PC-9 (cell line): Measurements from ENCODE around the gene ATP1A2. TPM values are rescaled to one million over a fixed set of nuclear protein-coding genes. Genes with fewer than 3 reads are reported as not detected.

Experiments used
- BruUV-seq: library from RNA; stranded (reverse); fragments of 400-500 nt; replicated peaks from 2 replicates; lab custom pipeline; 2021; lab: Mats Ljungman, UMichigan
- CTCF ChIA-PET: fragments of 300-600 bp; sonication (Branson Sonifier 250); formaldehyde crosslinking; loops from one replicate; lab custom pipeline; 2022; ENCODE audit warnings: antibody characterized with exemption; lab: Charles Lee
- POLR2A ChIA-PET: fragments of 300-600 bp; sonication (Branson Sonifier 250); formaldehyde crosslinking; loops from one replicate; lab custom pipeline; 2022; ENCODE audit warnings: antibody characterized with exemption; ENCODE audit not compliant: unreplicated experiment; lab: Charles Lee
- DNase-seq, 2 experiments: peaks; one replicate each; pipeline versions ENCODE4 v3.0.0 to v3.0.0-alpha.2; 2015 to 2022; ENCODE audit warnings: mixed read lengths in 1 of 2
- H2AFZ ChIP-seq: fragments of 200-600 bp; sonication (generic); 2 replicates; pipeline ENCODE4 v1.8.1; 2017; ENCODE audit warnings: antibody characterized with exemption
- H3F3A ChIP-seq: fragments of 200-600 bp; sonication (generic); 2 replicates; pipeline ENCODE4 v1.8.1; 2017; ENCODE audit warnings: antibody characterized with exemption, mild to moderate bottlenecking, low read depth; ENCODE audit not compliant: insufficient read depth
- H3K27ac ChIP-seq: fragments of 200-600 bp; sonication (generic); 2 replicates; pipeline ENCODE4 v1.6.1; 2016; ENCODE audit warnings: mixed run types
- H3K27me3 ChIP-seq: fragments of 200-600 bp; sonication (generic); 2 replicates; pipeline ENCODE4 v1.6.1; 2016; ENCODE audit warnings: low read depth, mixed run types; ENCODE audit not compliant: insufficient read depth
- H3K36me3 ChIP-seq: fragments of 200-600 bp; sonication (generic); 2 replicates; pipeline ENCODE4 v1.6.1; 2016; ENCODE audit warnings: low read depth, mixed run types
- H3K4me1 ChIP-seq: fragments of 200-600 bp; sonication (generic); replicated peaks from 2 replicates; pipeline ENCODE4 v1.6.1; 2016; ENCODE audit warnings: mixed run types; ENCODE audit not compliant: insufficient read depth
- H3K4me2 ChIP-seq: fragments of 200-600 bp; sonication (generic); 2 replicates; pipeline ENCODE4 v1.6.1; 2017; ENCODE audit warnings: mixed run types
- H3K4me3 ChIP-seq: fragments of 200-600 bp; sonication (generic); 2 replicates; pipeline ENCODE4 v1.6.1; 2016; ENCODE audit warnings: mixed run types
- H3K79me2 ChIP-seq: fragments of 200-600 bp; sonication (generic); 2 replicates; pipeline ENCODE4 v1.6.1; 2017; ENCODE audit warnings: low read depth, mixed run types
- H3K9me2 ChIP-seq: fragments of 200-600 bp; sonication (generic); 2 replicates; pipeline ENCODE4 v1.8.1; 2017; ENCODE audit warnings: mild to moderate bottlenecking; ENCODE audit not compliant: insufficient read depth
- H3K9me3 ChIP-seq: fragments of 200-600 bp; sonication (generic); 2 replicates; pipeline ENCODE4 v1.8.1; 2016; ENCODE audit warnings: low read depth; ENCODE audit not compliant: insufficient read depth
- H4K20me1 ChIP-seq: fragments of 200-600 bp; sonication (generic); 2 replicates; pipeline ENCODE4 v1.8.1; 2017; ENCODE audit not compliant: insufficient read depth
- CTCF ChIP-seq: fragments of 200-600 bp; sonication (generic); conservative IDR thresholded peaks from 2 replicates; pipeline ENCODE4 v1.6.1; 2017; ENCODE audit warnings: mixed run types, antibody characterized with exemption, mild to moderate bottlenecking, moderate library complexity
- EZH2 ChIP-seq: fragments of 200-600 bp; sonication (generic); IDR thresholded peaks from 2 replicates; pipeline ENCODE4 v1.8.0; 2017; ENCODE audit warnings: antibody characterized with exemption, low read depth
- intact Hi-C: fragments of 100-400 bp; cut with micrococcal nuclease; formaldehyde crosslinking; loops from one replicate; pipeline ENCODE4 v1.10.0; 2022; ENCODE audit not compliant: unreplicated experiment
- total RNA-seq: library from RNA; stranded (reverse); gene quantifications from 2 replicates; pipeline ENCODE4 v1.2.3, GENCODE V29; 2021

ATP1A2 gene
- total RNA-seq, 1 experiment from 2014 or later: 1.1 TPM

- Histone ChIP-seq H3K4me2 (no peak overlapping the region), H3F3A (no peaks in the 10 kb centered on the region), H3K9me3 (no peaks in the 10 kb centered on the region), H3K27ac (no peak overlapping the region), H3K4me3 (no peak overlapping the region), H3K9me2 (no peaks in the 10 kb centered on the region), H2AFZ (no peak overlapping the region), H3K36me3 (no peaks in the 10 kb centered on the region), H4K20me1 (no peaks in the 10 kb centered on the region), H3K27me3 (no peaks in the 10 kb centered on the region), H3K79me2 (no peaks in the 10 kb centered on the region; the same call in 1 of the 2 replicates), H3K4me1 (peaks cover 18% of the 10 kb centered on the region)
- ChIA-PET CTCF (no interaction called here), POLR2A (no interaction called here)
- TF ChIP-seq EZH2: no peak
- TF ChIP-seq CTCF: no peak
- BruUV-seq: no TSS peak
- intact Hi-C loops: loop anchor here (10.0 kb wide), 1 partner anchor 188 kb away; the partner anchor contains the start of gene CFAP45
- no peak for DNase-seq
Observed at GRCh38 chr1:160092366-160093068, 23.0 kb upstream of the ATP1A2 start.

DNA sequence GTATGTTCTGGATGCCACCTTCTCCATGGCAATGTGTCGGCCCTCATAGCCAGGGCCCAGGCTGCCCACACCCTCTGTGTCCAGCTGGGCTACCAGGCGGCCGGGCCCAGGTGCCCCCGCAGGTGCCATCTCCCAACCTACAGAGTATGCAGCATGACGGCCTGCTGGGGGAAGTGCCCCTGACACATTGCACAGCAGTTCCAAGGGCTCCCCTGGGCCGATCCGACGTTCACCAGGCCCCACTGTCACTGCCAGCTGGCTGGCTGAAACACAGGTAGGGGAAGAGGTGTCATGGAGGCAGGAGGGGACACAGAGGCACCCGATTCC, 22.5 kb upstream of the ATP1A2 start:
- no TSS peak for BruUV-seq
- DNase-seq: no peak
- intact Hi-C loops: loop anchor here (10.0 kb wide), 1 partner anchor 188 kb away; the partner anchor contains the start of gene CFAP45
- Histone ChIP-seq H3K27me3 (no peaks in the 10 kb centered on the region), H3K4me1 (peaks cover 20% of the 10 kb centered on the region), H3K4me2 (no peak overlapping the region), H3K9me3 (no peaks in the 10 kb centered on the region), H3F3A (no peaks in the 10 kb centered on the region), H3K36me3 (no peaks in the 10 kb centered on the region), H3K9me2 (no peaks in the 10 kb centered on the region), H4K20me1 (no peaks in the 10 kb centered on the region), H2AFZ (no peak overlapping the region), H3K27ac (no peak overlapping the region), H3K4me3 (no peak overlapping the region), H3K79me2 (no peaks in the 10 kb centered on the region; the same call in 1 of the 2 replicates)
- TF ChIP-seq CTCF: no peak
- no peak for TF ChIP-seq EZH2
- POLR2A ChIA-PET: no interaction called here
- CTCF ChIA-PET: no interaction called here

GRCh38 chr1:160093624-160094290, 21.8 kb upstream of the ATP1A2 start:
- BruUV-seq: no TSS peak
- CTCF ChIA-PET: no interaction called here
- no peaks in the 10 kb centered on the region for H3K36me3 ChIP-seq

More at GRCh38 chr1:160093624-160094290, 21.8 kb upstream of the ATP1A2 start:
- H3K4me3 ChIP-seq: no peak overlapping the region
- POLR2A ChIA-PET: no interaction called here
- no peak overlapping the region for H3K4me2 ChIP-seq
- intact Hi-C loops: loop anchor here (10.0 kb wide), 1 partner anchor 189 kb away; the partner anchor contains the start of gene CFAP45
- H3K27me3 ChIP-seq: no peaks in the 10 kb centered on the region
- no peak overlapping the region for H2AFZ ChIP-seq
- H3K79me2 ChIP-seq: no peaks in the 10 kb centered on the region; the same call in 1 of the 2 replicates
- no peaks in the 10 kb centered on the region for H3K9me3 ChIP-seq
- no peaks in the 10 kb centered on the region for H3K9me2 ChIP-seq
- H3K4me1 ChIP-seq: peaks cover 20% of the 10 kb centered on the region
- TF ChIP-seq EZH2: no peak
- TF ChIP-seq CTCF: no peak
- no peak for DNase-seq
- H3F3A ChIP-seq: no peaks in the 10 kb centered on the region
- H4K20me1 ChIP-seq: no peaks in the 10 kb centered on the region
- H3K27ac ChIP-seq: no peak overlapping the region
